SIG-M5 treated with dmso at 0.1 percent for 504 hours (cell line): ENCODE results near the gene WDR31.
A peak's percentile ranks its signal among the peaks of the same experiment; 100 is the strongest.
"Not testable (repeated sequence)": the region's sequence is repeated elsewhere in the genome, so short reads cannot be mapped to it uniquely, and the experiment has no call there.

Experiments
- DNase-seq: peaks from one replicate; lab custom pipeline; 2025; ENCODE audit not compliant: unreplicated experiment; lab: John Stamatoyannopoulos, UW

Gene WDR31

GRCh38 chr9:113298924-113299770 is 40.9 kb downstream of the WDR31 start:
- no peak for DNase-seq

- no peak for DNase-seq
Measured at GRCh38 chr9:113298311-113298710, 41.8 kb downstream of the WDR31 start.

DNA sequence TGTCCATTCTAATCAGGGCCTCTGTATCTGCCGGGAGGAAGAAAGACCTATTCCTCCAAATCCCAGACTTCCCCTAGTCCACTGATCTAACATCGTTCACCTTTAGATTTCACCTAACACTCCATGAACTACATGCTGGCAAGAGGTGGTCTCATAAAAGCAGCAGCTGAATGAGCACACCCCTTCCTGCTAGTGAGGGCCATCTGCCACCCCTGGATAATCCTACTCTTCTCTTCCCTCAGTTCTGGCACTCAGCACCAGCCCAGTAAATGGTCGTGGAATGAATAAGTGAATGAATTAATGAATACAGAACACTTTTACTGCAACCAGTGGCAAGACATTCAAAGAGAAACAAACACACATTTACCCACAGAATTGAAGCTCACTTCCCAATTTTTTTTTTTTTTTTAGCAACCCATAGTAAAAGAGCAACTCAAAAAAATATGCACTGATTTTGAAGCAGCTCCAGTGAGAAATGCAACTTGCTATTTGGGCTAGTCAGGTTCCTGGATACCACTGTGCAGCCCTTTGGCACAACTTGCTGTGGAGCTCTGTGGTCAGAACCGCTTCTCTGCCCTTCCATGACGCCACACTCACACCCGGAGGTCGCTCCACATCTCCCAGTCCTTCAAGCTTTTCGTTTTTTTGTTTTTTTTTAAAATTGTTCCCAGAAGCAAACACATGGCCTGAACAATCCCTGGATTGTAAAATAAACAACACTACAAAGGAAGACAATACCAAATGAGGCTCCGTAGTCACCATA is 43.1 kb downstream of the WDR31 start:
- DNase-seq: no peak

DNA sequence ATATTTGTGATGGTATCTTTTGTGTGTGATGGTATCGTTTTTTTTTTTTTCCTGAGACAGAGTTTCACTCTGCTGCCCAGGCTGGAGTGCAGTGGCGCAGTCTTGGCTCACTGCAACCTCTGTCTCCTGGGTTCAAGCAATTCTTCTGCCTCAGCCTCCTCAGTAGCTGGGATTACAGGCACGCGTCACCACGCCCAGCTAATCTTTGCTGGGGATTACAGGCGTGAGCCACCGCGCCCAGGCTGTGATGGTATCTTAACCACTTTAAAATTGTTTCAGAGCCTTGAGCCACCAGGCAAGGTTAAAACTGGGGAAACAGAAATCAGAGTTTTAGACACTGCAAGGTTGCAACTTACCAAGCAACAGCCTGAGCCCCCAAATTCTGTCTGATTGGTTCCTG is 43.8 kb downstream of the WDR31 start:
- not testable (repeated sequence) for DNase-seq

DNA sequence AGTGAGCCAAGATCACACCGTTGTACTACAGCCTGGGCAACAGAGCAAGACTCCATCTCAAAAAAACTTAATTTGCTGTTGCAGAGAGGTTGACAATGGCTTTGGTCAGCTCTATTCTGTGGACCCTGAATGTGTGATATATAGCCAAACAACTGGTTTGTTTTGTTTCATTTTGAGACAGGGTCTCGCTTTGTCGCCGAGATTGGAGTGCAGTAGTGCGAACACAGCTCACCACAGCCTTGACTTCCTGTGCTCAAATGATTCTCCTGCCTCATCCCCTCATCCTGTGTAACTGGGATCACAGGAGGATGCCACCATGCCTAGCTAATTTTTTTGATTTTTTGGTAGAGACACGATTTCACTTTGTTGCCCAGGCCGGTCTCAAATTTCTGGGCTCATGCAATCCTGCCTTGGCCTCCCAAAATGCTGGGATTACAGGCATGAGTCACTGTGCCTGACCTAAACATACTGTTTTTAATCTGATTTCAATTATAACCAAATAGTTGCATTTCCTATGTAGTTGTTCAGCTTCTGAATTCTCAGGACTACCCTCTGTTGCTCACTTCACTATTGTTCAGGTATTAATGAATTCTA is 46.7 kb downstream of the WDR31 start:
- DNase-seq: no peak

DNA sequence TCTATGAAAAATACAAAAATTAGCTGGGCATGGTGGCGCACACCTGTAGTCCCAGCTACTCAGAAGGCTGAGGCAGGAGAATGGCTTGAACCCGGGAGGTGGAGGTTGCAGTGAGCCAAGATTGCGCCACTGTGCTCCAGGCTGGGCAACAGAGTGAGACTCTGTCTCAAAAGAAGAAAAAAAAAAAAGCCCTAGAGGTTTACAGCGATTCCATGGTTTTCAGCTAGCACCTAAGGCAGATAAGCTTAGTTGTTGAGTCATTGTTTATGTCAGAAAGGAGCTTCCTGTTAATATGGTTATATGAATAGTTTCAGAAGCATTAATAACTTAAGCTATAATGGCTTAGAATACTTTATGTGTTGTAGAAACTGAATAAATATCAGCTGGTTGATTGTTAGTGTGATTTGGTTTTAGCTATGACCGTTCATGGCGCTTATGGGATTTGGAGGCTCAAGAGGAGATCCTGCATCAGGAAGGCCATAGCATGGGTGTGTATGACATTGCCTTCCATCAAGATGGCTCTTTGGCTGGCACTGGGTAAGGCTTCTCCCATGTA is 49.9 kb downstream of the WDR31 start:
- DNase-seq: no peak

DNA sequence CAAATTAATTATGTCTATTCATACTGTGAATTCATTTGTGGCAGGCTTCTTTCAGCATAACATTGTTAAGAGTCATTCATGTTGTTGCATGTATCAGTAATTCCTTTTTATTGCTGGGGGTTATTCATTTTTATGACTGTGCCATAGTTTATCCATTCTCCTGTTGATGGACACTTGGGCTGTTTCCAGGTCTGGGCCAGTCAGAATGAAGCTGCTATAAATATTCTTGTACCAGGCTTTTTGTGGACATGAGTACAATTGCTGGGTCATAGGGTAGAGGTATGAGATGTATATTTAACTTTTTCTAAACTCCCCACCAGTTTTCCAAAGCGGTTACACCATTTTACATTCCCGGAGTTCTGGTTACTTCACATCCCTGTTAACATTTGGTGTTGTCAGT is 51.0 kb downstream of the WDR31 start:
- DNase-seq: no peak

- DNase-seq: no peak
Measured at GRCh38 chr9:113281356-113281755, 58.7 kb downstream of the WDR31 start.

- DNase-seq: no peak
Measured at GRCh38 chr9:113278840-113279239, 61.2 kb downstream of the WDR31 start.

DNA sequence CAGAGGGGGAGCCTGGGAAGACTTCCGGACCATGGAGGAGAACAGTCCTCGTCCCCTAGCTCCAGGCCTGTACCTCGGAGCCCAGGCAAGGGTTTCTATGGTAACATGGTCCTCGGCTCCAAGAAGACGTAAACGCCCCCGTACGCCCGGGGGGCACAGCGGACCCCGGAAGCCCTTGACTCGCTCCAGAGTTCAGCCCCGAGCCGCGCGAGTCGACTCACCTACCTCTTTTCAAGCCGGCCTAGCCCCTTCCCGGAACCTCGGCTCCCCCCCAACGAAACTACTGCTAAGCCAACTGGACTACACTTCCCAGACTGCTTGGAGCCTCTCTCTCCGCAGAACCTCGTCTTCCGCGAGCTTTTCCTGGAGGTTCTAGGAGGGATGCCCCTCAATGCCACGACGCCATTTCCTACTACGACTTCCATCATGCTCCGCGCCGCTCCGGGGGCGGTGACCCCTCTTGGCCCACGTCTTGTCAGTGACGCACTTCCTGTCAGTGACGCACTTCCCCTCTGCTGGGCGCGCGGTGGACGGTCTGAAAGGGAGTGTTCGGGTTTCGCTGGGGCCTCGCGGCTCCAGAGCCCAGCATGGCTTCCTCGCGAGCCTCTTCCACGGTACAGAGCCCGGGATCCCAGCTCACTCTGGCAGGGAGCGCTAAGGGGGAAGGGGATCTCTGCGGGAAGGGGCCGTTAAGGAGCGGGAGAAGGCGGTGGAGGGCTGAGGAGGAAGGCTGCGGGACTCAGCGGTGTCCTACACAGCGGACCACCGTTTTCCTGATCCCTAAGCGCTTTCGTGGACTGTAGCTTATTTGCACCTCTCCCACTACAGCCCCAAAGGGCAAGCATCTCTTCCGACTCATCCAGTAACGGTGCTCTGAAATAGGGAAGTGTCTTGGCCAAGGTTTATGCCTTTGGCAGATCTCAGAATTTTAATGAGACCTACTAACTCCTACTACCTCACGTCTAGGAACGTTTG is 64.6 kb downstream of the WDR31 start, which contains the start of the genes CDC26 and PRPF4:
TSS of gene CDC26 (minus strand) at position 416 of the 975 bp plus-strand sequence. CDS start 3,065 bp downstream, outside the sequence.
TSS of gene PRPF4 (plus strand) at position 502 of the 975 bp plus-strand sequence. CDS start at position 588, 86 bp downstream.
- peak; percentile 98 for DNase-seq

GRCh38 chr9:113274474-113275156 is 65.5 kb downstream of the WDR31 start:
- peak; percentile 74 for DNase-seq

DNA sequence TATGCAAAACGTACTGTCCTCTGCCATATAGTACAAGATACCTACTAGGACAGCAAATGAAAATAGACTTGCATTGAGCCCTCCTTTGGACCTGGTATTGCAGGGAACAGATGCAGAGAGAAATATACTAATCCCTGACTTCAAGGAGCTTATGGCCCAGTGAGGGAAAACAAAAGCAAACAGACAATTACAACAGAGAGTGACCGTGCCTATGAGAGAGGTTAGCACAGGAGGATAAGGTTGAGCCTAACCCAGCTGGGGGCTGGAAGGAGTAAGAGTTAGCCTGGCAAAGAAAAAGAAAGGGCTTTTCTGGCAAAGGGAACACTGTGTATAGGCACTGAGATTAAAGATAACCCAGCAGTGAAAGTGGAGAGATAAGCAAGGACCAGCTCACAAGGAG is 70.2 kb downstream of the WDR31 start:
- no peak for DNase-seq

- DNase-seq: no peak
Measured at GRCh38 chr9:113269355-113269754, 70.7 kb downstream of the WDR31 start.

GRCh38 chr9:113267911-113268566 is 72.0 kb downstream of the WDR31 start:
- DNase-seq: no peak

DNA sequence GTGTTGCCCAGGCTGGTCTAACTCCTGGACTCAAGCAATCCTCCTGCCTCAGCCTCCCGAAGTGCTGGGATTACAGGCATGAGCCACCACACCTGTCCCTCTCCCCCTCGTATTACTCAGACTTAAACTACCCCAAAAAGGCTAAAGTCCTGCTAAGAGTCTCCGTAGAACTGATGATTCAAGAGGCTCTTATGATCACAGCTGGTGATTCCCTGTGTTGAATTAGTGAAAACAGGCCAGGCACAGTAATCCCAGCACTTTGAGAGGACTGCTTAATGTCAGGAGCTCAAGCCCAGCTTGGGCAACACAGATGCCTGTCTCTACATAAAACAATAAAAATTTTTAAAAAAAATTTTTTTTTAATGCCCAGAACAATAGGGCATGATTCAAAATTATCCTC is 73.9 kb downstream of the WDR31 start:
- no peak for DNase-seq
